Activated CD4-positive, alpha-beta T cell treated with anti-CD3 and anti-CD28 coated beads, Interleukin-2, amount 10 ng/mL, durations not matched to agents 7 days and 5 days (primary cell): Measurements from ENCODE around the gene HDAC8. TPM values are rescaled to one million over a fixed set of nuclear protein-coding genes. Genes with fewer than 3 reads are reported as not detected.

ENCODE experiments used
- CTCF ChIA-PET: fragments of 350-600 bp; sonication (Branson Sonifier 250); formaldehyde crosslinking; loops from one replicate; lab custom pipeline; 2021; ENCODE audit warnings: antibody characterized with exemption; lab: Charles Lee
- POLR2A ChIA-PET: fragments of 350-600 bp; sonication (Branson Sonifier 250); formaldehyde crosslinking; loops from one replicate; lab custom pipeline; 2021; ENCODE audit warnings: antibody characterized with exemption; lab: Charles Lee
- DNase-seq: peaks from one replicate; pipeline ENCODE4 v3.0.0-alpha.2; 2020
- H3K27ac Mint-ChIP-seq: one replicate; pipeline ENCODE4 v1.8.0; 2021; ENCODE audit warnings: mild to moderate bottlenecking, moderate library complexity, mixed read lengths
- H3K27me3 Mint-ChIP-seq: one replicate; pipeline ENCODE4 v1.8.0; 2021; ENCODE audit warnings: mixed read lengths
- H3K36me3 Mint-ChIP-seq: one replicate; pipeline ENCODE4 v1.8.0; 2021; ENCODE audit warnings: low read depth, mixed read lengths
- H3K4me1 Mint-ChIP-seq: one replicate; pipeline ENCODE4 v1.8.0; 2021; ENCODE audit warnings: mixed read lengths
- H3K4me3 Mint-ChIP-seq: one replicate; pipeline ENCODE4 v1.8.0; 2021; ENCODE audit warnings: mild to moderate bottlenecking, moderate library complexity, mixed read lengths
- H3K9me3 Mint-ChIP-seq: one replicate; pipeline ENCODE4 v1.8.0; 2021; ENCODE audit warnings: mixed read lengths
- total RNA-seq, 2 experiments: library from RNA; stranded (reverse); gene quantifications; one replicate each; pipeline ENCODE4 v1.2.3, GENCODE V29; 2021

HDAC8 gene
- total RNA-seq, 2 experiments from 2014 or later, result 22.2 to 24.6 TPM

DNA sequence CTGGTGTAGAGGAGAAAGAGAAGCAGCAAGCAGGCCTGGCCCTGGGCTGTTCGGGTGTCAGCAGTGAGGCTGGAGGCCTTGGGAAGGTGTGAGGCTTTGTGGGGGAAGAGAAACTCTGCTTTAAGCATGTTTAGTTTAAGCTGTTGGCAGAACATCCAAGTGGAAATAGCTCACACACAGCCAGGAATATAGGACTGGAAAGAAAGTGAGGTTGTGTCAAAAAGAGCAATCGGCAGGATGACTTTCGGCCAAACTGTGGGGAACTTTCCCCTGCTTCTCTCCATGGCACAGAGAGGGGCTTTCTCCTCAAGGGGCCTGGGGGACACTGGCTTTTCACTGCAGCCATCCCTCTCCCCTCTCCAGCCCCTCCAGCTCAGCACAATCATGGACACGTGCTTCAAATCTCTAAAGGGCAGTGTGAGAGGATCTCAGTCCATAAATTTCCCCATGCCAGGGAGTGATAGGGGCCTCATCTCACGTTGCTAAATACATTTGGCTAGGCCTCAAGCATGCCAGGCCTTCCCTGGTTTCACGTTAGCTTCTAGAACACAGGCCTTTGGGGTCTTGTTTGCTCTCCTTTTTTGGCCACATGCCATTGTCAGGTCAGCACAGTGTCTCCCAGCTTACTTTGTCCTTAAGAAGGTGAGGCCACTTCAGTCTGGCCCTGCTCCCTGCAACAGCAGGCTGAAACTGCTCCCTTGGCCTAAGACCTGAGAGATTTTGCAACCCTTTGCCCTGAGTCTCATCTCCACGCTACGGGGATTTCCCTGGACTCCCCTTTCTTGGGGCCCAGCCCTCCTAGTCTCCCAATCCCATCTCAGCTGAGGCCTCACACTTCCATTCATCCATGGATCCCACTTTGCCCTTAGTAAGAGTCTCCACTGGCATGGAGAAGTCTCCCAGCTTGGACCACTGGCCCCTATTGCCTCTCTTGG lies 258.7 kb downstream of the HDAC8 start:
- CTCF ChIA-PET, result no interaction called here

DNA sequence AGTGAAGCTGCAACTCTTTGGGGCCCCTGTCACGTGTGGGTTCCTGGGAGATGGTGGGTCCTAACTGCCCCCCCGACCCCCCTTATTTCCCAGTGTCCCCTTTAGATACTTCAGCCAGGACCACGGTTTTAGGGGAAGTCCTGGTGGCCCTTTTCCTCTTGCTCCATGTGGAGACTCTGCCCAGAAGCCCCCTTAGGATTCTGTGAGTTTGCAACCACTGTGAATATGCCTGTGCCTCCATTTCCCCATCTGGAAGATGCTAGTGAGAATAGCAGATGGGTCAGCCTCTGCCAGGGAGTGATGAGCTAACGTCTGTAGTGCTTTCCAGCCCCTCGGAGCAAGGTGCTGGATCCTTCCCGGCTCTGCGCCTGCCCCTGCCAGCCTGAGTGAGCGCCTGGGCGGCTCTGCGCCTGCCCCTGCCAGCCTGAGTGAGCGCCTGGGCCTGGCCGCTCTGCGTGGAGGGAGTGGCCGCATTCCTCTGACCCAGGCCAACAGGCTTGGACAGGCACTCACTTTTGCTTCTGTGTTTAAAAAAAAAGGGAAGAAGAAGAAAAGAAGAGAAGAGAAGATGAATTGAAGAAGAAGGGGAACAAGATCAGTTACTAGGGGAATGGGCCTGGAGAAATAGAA lies 260.2 kb downstream of the HDAC8 start:
- peaks cover 9% of the 10 kb centered on the region for H3K4me1 Mint-ChIP-seq
- ChIA-PET CTCF (no interaction called here), POLR2A (no interaction called here)
- DNase-seq, result no peak
- peaks cover 26% of the 10 kb centered on the region for H3K27me3 Mint-ChIP-seq
- H3K9me3 Mint-ChIP-seq, result no peaks in the 10 kb centered on the region
- H3K27ac Mint-ChIP-seq, result no peak overlapping the region
- no peak overlapping the region for H3K4me3 Mint-ChIP-seq
- no peaks in the 10 kb centered on the region for H3K36me3 Mint-ChIP-seq

More for the DNA sequence above, 258.7 kb downstream of the HDAC8 start:
- Mint-ChIP-seq H3K27ac (no peak overlapping the region), H3K4me3 (no peak overlapping the region), H3K27me3 (peaks cover 11% of the 10 kb centered on the region), H3K36me3 (no peaks in the 10 kb centered on the region), H3K4me1 (no peaks in the 10 kb centered on the region), H3K9me3 (no peaks in the 10 kb centered on the region)
- POLR2A ChIA-PET, result no interaction called here
- no peak for DNase-seq

DNA sequence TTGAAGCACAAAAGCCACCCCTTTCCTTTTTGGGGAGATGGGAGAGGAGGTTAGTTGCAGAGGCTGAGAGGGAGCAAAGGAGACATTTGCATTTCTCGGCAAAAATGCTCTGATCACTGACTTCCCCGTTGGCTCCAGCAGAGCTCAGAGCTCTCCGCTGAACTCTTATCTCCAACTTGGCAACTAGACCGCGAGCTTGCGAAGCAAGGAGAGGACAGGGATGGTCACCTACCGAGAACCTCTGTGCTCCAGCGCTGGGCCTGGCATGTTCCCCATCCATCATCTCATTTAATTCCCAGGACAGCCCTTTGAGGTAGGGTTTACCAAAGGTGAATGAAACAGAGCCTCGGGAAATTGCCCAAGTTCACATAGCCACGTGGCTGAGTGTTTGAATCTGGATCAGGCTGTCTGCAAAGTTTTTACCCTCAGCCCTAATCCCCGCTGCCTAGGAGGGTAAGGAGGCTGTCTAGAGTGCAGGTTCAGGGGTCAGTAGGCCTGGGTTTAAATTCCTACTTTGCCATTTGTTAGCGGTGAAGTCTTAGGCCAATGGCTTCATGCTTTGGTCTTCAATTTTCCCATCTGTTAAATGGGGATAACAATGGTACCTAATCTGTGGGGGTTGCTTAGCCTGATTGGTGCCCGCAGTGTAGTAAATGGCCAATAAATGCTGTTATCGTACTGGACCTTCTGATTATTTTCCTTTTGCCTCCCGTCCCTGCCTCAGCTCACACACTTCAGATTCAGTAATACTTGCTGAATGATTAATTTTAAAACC lies 263.2 kb downstream of the HDAC8 start:
- no peaks in the 10 kb centered on the region for H3K36me3 Mint-ChIP-seq
- POLR2A ChIA-PET, result no interaction called here
- DNase-seq, result no peak
- H3K9me3 Mint-ChIP-seq, result no peaks in the 10 kb centered on the region
- H3K4me1 Mint-ChIP-seq, result peaks cover 22% of the 10 kb centered on the region
- H3K27me3 Mint-ChIP-seq, result peaks cover 45% of the 10 kb centered on the region
- no peak overlapping the region for H3K27ac Mint-ChIP-seq
- H3K4me3 Mint-ChIP-seq, result no peak overlapping the region
- CTCF ChIA-PET, result no interaction called here

DNA sequence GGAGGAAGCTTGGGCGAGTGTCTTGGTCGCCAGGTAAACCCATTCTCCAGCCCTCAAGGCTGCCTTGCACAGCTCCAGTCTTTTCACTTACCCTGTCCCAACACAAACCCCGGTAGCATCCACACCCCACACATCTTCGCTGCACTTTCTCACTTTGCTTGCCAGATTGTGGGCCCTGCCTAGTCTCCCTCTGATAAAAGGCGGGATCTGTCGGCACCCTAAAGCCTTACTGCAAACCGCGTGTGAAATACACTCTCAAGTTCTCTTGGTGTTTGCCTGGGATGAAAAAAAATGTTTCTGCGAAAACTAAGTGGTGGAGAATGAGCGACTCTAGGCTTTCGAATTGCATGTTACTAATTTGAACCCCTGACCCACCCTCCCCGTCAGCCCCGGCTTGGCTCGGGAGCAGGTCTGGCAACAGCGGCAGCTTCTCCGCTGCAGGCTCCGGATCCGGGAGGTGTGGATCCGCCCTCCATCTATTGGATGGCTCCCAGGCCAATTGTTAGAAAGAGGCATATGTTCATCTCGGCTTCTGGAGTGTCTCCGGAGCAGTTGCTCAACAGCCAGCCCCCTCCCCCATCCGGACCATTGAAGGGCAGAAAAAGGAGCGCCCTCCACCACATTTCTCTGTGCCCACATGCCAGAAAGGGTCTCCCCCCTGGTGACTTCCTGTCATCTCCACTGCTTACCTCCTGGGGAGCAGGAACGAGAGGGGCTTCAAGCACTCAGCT lies 263.9 kb downstream of the HDAC8 start:
- CTCF ChIA-PET, result no interaction called here

DNA sequence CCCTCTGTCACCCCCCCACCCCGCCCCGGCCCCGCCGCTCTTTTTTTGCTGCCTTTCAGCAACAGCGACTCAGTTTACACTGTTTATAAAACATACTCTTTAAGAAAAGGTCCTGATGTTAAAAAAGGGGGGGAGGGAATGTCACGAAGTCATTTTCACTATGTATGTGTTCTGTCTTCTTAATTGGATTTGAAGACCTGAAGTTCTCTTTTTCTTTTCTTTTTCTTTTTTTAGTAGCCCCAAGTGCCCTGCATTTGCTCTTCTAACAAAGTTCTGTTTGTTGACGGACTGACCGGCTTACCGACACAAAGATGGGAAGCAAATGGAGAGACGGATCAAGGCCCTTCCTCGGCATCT lies 264.5 kb downstream of the HDAC8 start:
- CTCF ChIA-PET, result interaction anchor here (1.0 kb wide), 1 partner anchor 31 kb away, joined by 3 read pairs; the partner anchor contains the start of gene RPS4X
- no peaks in the 10 kb centered on the region for H3K9me3 Mint-ChIP-seq
- DNase-seq, result no peak
- H3K27ac Mint-ChIP-seq, result no peak overlapping the region
- H3K27me3 Mint-ChIP-seq, result peaks cover 56% of the 10 kb centered on the region
- peak overlapping the region; percentile 30 for H3K4me3 Mint-ChIP-seq
- H3K4me1 Mint-ChIP-seq, result peaks cover 24% of the 10 kb centered on the region
- POLR2A ChIA-PET, result interaction anchor here (0.6 kb wide), 1 partner anchor 11 kb away, joined by 4 read pairs; no protein-coding TSS in a partner anchor
- H3K36me3 Mint-ChIP-seq, result no peaks in the 10 kb centered on the region

More for the DNA sequence above, 263.9 kb downstream of the HDAC8 start:
- H3K36me3 Mint-ChIP-seq, result no peaks in the 10 kb centered on the region
- DNase-seq, result no peak
- H3K27ac Mint-ChIP-seq, result no peak overlapping the region
- POLR2A ChIA-PET, result interaction anchor here (0.6 kb wide), 1 partner anchor 10 kb away, joined by 4 read pairs; no protein-coding TSS in a partner anchor
- no peaks in the 10 kb centered on the region for H3K9me3 Mint-ChIP-seq
- peak overlapping the region; percentile 30 for H3K4me3 Mint-ChIP-seq
- peaks cover 51% of the 10 kb centered on the region for H3K27me3 Mint-ChIP-seq
- H3K4me1 Mint-ChIP-seq, result peaks cover 24% of the 10 kb centered on the region

DNA sequence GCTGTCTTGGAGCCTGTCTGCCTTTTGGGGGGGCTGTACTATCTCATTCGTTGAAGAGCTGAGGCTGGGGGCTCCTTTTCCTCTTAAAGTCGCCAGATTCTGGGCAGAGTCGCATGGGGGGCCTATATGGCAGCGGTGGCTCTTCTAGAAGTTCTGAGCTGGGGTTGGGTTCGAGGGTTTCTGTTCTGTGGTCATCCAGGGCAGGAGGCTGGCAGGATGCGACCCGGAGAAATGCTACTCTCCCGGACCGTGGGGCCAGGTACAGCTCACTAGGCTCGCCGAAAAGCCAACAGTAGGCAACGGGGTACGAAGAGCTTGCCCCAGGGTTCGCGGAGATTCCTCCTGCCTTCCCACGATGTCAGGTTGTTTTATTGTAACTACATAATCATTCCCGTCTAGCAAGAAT lies 265.0 kb downstream of the HDAC8 start:
- CTCF ChIA-PET, result interaction anchor here (1.0 kb wide), 1 partner anchor 30 kb away, joined by 3 read pairs; the partner anchor contains the start of gene RPS4X
- POLR2A ChIA-PET, result no interaction called here
- Mint-ChIP-seq H3K4me3 (peak overlapping the region; percentile 36), H3K9me3 (no peaks in the 10 kb centered on the region), H3K4me1 (peaks cover 24% of the 10 kb centered on the region), H3K27ac (no peak overlapping the region), H3K36me3 (no peaks in the 10 kb centered on the region), H3K27me3 (peaks cover 61% of the 10 kb centered on the region)
- DNase-seq, result no peak

DNA sequence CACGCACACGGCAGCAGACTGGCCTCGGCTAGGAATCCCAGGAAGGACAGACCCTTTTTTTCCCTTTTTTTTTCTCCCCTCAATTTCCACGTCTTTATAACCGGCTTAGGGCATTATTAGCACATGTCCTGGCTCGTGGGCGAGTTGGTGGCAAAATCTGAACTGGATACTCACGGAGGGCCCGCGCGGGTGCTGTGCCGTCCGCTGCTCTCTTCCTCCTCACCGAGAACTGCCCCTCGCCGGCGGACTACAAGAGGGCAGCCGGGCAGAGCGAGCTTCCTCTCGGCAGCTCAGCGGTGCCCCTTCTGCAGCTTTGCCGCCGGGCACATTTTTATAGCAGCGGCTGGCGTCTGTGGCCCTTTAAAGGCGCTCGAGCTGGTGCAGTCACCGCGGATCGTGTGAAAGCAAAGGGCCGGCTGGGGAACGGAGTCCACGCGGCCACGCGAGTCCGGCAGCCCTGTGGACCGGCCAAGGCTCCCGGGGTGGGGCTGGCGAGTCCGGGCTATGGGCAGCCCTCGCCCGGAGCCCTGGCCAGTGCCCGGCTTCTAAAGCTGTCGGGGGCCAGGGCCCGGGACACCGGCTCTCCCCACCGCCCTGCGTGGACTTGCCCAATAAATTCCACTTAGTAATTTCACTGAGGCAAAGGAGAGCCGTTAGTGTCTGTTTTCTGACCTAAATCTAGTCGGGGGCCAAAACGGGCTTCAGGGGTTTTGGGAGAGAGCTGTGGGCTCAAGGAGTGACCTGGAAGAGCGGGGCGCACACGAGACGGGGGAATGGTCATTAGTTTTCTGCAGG lies 265.6 kb downstream of the HDAC8 start:
- Mint-ChIP-seq H3K27me3 (peaks cover 67% of the 10 kb centered on the region), H3K4me1 (peaks cover 24% of the 10 kb centered on the region), H3K36me3 (no peaks in the 10 kb centered on the region), H3K27ac (peak overlapping the region; percentile 31), H3K4me3 (peak overlapping the region; percentile 69), H3K9me3 (no peaks in the 10 kb centered on the region)
- ChIA-PET CTCF (interaction anchor here (1.0 to 1.1 kb wide), 2 partner anchors 30 kb away, joined by 3 to 4 read pairs; partner anchors contain the start of gene RPS4X), POLR2A (no interaction called here)
- DNase-seq, result no peak

DNA sequence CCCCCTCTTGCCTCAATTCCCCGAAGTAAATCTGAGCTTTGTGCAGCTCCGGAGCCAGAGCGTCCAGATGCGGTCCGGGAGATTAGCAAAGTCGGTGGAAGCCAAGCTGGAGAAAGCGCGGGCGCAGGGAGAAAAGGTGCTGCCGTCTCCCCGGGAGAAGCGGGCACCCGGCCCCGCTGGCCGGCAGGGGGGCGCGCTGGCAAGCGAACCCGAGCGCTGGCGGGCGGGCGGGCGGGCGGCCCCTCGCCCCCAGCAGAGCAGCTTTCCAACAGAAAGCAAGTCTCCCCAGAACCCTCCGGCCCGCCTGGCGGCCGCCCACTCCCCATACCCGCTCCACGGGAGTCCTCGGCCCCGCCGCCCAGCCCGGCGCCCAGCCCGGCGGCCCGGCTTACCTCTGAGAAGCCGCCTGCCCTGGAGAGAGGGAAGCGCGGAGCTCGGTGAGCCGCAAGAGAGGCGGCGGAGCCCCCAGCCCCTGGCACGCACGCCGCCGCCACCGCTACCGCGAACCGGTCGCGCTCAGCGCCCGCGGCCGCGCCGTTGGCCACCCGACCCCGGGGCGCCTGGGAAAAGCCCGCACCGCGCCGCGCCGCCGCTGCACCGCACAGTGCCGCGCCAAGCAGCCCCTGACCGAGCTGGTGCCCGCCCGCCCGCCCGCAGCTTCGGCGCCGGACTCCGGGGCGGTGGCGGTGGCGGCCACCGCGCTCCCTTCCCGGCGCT lies 266.4 kb downstream of the HDAC8 start:
- Mint-ChIP-seq H3K9me3 (no peaks in the 10 kb centered on the region), H3K27me3 (peaks cover 72% of the 10 kb centered on the region), H3K4me1 (peaks cover 24% of the 10 kb centered on the region), H3K4me3 (peak overlapping the region; percentile 51), H3K36me3 (no peaks in the 10 kb centered on the region), H3K27ac (no peak overlapping the region)
- DNase-seq, result no peak
- ChIA-PET POLR2A (no interaction called here), CTCF (interaction anchor here (1.1 kb wide), 1 partner anchor 29 kb away, joined by 4 read pairs; the partner anchor contains the start of gene RPS4X)

DNA sequence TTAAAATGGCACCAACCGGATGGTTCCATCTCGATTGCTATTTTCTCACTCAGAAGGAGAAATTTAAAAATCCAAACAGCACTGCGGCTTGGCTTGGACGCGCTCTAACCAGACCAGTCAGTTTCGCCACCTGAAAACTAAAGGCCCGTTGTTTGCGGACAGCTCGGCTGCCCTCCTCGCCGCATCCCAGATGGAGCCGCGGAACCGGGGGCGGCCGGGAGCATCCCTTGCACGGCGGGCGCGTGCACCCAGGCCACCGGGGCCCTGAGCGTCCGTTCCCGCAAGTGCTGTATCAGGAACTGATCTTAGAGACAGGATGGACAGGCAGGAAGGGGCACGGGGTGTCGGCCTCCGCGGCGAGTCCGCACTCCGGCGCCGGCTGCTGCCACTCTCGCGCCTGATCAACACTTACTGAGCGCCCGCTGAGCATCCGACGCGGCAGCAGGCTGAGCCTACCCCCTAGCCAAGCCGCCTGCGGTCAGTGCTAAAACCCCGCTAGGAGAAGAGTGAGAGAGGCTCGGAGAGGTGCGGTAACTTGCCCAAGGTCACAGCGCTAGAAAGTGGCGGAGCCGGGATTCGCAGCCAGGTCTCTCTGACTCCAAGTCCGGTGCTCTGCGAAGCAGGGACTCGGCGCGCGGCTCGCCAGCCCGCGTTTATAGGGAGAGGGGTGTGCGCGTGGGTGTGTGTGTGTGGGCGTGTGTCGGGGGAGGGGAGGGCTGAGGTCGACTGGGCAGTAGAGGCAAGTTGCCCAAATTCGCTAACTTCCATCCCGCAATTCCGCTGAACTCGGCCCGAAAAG lies 267.2 kb downstream of the HDAC8 start, which contains the start of gene CITED1:
CITED1 (minus strand) TSS at position 629 of the 799 bp plus-strand sequence. CDS start 3,045 bp downstream, outside the sequence.
- Mint-ChIP-seq H3K4me3 (peak within 1 kb of the TSS; percentile 69), H3K27me3 (peaks cover 75% of the 10 kb centered on the region), H3K27ac (no peak within 1 kb of the TSS), H3K9me3 (no peaks in the 10 kb centered on the region), H3K4me1 (peaks cover 24% of the 10 kb centered on the region), H3K36me3 (no peaks in the 10 kb centered on the region)
- no peak for DNase-seq
- CTCF ChIA-PET, result interaction anchor here (0.6 to 1.1 kb wide), 2 partner anchors 28 to 434 kb away, joined by 3 to 4 read pairs; partner anchors contain the start of gene RPS4X
- POLR2A ChIA-PET, result no interaction called here

DNA sequence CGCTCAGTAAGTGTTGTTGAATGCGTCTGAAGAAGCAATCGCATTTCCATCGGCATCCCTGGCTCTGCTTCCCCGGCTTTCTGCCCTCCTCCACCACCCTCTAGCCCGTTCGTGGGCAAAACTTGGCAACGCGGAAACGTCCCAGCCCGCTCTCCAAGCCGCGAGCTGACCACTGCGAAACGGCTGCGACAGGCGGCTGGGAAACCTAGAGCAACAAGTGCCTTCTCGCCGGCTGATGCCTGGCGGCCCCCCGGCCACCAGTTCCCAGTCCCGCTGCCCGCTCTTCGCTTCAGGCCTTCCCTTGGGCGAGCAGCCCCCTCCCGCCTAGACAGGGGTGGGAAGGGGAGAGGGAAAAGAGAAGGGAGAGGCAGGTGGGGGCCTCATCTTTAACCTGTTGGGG lies 267.8 kb downstream of the HDAC8 start:
- Mint-ChIP-seq H3K27me3 (peaks cover 77% of the 10 kb centered on the region), H3K4me1 (peaks cover 24% of the 10 kb centered on the region), H3K27ac (no peak overlapping the region), H3K9me3 (no peaks in the 10 kb centered on the region), H3K4me3 (peak overlapping the region; percentile 19), H3K36me3 (no peaks in the 10 kb centered on the region)
- POLR2A ChIA-PET, result no interaction called here
- DNase-seq, result no peak
- CTCF ChIA-PET, result no interaction called here
